Cardiac septum (tissue), 1 donor: ENCODE data around the gene PTDSS2. TPM values are rescaled to one million over a fixed set of nuclear protein-coding genes. Genes with fewer than 3 reads are reported as not detected.
"Not testable (repeated sequence)": the region's sequence is repeated elsewhere in the genome, so short reads cannot be mapped to it uniquely, and the experiment has no call there.

ENCODE experiments used
- DNase-seq: peaks from one replicate; pipeline ENCODE4 v3.0.0-alpha.2; 2020; ENCODE audit warnings: low spot score
- intact Hi-C: fragments of 100-400 bp; cut with DNase I; formaldehyde crosslinking; loops from one replicate; pipeline ENCODE4 v1.14.0; 2022
- total RNA-seq: library from RNA; stranded (reverse); fragmentation: NEBNext Ultra II Directional; extraction: Animal tissue kit (Norgen Biotek cat#: 25700); gene quantifications from one replicate; pipeline ENCODE4 v1.2.1, GENCODE V29; 2021
- donor health status: DM: no; HTN: no; CAD: no.

Gene PTDSS2
- total RNA-seq, 1 donor from 2014 or later: 24.9 TPM

- intact Hi-C loops: no loop called here
- no peak for DNase-seq
These were observed 21.8 kb upstream of the PTDSS2 start for GRCh38 chr11:428295-428694.

DNA sequence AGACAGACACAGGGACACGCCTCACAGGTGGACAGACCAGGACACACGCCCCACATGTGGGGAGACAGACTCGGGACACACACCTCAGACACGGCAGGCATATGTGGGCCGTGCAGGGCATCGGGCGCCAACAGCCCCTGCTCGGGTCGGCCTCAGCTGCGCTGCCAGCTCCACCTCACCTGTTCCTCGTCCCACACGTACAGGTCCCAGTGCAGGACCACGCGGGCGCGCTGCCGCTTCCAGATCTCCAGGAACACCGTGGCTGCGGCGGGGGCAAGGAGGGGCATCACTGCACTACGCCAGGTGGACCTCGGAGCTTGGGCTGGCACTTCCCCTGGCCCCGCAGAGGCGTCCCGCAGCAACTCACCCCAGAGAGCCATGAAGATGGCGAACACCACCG, 20.7 kb upstream of the PTDSS2 start:
- no peak for DNase-seq
- intact Hi-C loops: no loop called here

DNA sequence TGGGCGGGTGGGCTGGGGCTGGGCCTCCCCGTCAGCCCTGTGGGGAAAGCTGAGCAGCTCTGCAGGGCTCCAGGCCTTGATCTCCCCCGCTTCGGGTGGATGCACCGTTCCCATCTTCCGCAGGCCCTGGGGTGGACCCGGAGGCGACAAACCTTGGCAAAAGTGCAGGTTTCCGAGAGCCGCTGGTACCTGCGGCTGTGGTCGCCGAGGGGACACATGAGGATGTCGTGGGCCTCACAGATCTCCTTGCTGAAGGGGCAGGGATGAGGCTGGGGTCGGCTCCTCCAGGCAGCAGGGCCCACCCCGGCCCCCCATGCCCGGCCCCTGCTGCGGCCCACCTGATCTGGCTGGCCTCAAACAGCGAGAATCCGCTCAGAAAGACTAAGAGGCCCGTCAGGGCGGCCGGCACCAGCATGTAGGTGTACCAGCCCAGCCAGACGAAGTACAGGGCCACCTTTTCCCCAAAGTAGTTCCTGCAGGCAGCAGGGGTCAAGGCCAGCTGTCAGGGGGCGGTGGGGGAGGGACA, 20.1 kb upstream of the PTDSS2 start:
- no peak for DNase-seq
- intact Hi-C loops: no loop called here

- intact Hi-C loops: no loop called here
- no peak for DNase-seq
These were observed 18.2 kb upstream of the PTDSS2 start for GRCh38 chr11:431921-432320.

DNA sequence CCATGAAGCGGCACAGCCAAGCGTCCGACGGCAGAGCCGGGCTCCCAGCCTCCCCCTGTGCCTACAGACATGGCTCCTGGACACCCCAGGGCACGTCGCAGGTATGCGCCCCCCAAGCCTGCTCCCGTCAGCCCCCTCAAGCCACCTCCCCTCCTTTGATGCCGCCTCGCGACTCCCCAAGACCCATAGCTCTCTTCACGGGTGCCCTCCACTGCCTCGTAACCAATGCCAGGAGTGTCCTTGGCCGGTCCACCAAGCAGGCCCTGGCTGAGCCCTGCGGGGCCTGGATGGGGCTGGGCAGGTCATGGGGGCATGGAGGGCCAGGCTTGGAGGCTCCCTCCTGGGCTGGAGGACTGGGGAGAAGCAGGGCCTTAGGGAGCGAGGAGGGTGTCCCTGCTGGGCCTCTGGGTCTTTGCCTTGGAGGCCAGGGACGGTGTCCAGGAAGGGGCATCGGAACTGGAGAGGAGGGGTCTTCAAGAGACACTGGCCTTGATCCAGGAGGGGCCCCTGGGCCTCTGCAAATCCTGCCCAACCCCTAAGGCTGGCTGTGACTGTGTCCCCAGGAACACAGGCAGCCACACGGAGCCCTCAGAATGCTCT, 17.5 kb upstream of the PTDSS2 start:
- intact Hi-C loops: no loop called here
- no peak for DNase-seq

DNA sequence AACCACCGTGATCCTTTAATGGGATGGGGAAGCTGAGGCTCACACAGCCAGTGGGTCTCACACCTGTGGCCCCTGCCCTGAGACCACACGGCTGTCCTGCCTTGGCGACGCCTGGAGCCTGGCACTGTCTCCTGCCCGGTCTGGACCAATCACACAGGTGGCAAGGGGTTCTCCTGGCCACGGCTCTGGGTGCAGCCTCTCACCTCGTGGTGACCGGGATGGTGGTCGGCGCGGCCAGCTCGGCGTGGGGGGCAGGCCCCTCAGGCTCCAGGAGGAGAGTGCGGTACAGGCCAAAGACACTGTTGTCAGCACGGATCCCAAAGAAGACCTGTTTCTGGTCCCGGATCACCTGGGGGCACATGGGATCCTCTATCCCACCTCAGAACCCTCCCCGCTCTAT, 17.0 kb upstream of the PTDSS2 start:
- intact Hi-C loops: no loop called here
- DNase-seq: no peak

- intact Hi-C loops: no loop called here
- no peak for DNase-seq
These were observed 16.4 kb upstream of the PTDSS2 start for GRCh38 chr11:433641-434040.

GRCh38 chr11:434496-434895, 15.6 kb upstream of the PTDSS2 start:
- intact Hi-C loops: no loop called here
- DNase-seq: no peak

GRCh38 chr11:434999-435740, 14.9 kb upstream of the PTDSS2 start:
- intact Hi-C loops, DNase-seq: not testable (repeated sequence)

- DNase-seq: no peak
- intact Hi-C loops: no loop called here
These were observed 12.7 kb upstream of the PTDSS2 start for GRCh38 chr11:437228-437870.

- intact Hi-C loops: no loop called here
- DNase-seq: no peak
These were observed 11.8 kb upstream of the PTDSS2 start for GRCh38 chr11:438101-438844.

DNA sequence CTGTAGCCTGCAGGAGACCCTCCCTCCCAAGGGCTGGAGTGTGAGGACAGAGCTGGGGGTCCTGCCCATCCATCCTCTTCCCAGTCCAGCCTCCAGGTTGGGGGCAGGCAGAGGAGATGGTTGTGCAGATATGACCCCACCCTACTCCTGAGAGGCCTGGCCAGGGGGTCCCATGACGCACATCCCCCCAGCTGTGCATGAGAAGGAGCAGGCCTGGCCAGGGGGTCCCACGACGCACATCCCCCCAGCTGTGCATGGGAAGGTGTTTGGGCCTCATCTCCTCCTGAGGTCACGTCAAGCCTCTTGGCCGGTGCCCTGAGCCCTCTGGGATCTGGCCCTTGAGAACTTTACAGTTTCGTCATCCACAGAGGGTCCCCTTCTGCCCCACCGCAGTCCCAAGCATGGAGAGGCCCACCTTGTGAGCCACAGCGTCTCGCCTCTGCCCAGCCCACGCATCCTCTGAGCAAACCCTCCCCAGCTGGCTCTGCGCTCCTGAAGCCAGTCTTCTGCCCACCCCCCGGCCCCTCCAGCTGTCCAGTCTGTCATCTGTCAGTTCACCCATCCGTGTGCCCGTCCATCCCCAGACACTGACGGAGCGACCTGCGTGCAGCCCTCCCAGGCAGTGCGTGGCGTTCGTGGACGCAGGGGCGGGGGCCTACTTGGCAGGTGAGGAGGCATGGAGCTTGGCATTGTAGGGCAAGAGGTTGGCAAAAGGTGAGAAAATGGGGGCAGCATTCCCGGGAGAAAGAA, 10.6 kb upstream of the PTDSS2 start:
- DNase-seq: no peak
- intact Hi-C loops: no loop called here

- intact Hi-C loops: no loop called here
- DNase-seq: no peak
These were observed 9.7 kb upstream of the PTDSS2 start for GRCh38 chr11:440065-441042.

DNA sequence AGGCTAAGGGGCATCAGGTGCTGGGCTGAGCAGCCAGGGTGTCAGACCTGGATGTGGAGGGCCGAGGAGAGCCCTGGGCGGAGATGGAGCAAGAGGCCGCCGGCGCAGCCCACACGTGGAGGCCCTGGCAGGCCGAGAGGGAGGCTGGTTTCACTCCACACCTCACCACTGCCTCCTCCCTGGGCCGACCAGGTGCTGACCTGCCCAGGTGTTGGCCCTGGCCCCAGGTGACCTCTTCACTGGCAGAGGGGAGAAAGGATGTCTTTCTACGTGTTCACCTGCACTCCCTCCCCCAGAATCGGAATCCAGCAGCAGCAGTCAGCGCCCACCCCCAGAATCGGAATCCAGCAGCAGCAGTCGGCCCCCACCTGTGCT, 9.0 kb upstream of the PTDSS2 start:
- no peak for DNase-seq
- intact Hi-C loops: no loop called here

GRCh38 chr11:441418-442274, 8.4 kb upstream of the PTDSS2 start, which contains the start of gene ANO9:
Gene ANO9, minus strand, starts transcription at chr11:442011. Its CDS starts 85 bp downstream, at chr11:441926.
- DNase-seq: no peak
- intact Hi-C loops: no loop called here

DNA sequence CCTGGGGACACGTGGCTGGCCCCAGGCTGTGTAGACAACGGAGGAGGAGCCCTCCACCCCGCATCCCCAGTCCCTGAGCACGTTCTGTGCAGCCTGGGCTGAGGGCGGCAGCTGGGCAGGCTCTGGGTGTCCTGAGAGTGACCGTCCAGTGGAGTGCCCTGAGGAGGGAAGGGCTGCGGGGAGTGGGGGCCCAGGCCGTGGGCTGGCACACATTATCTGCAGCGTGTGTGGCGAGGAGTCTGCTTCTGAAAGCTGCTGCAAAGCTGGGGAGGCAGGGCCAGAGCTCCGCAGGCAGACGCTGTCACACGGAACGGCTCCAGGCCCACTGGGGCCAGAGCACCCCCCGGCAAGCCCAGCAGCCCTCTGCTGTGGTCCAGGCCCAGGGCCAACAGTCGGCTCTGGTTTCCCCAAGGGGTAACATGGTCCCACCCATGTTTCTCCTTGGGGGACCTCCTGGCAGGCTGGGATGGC, 7.4 kb upstream of the PTDSS2 start:
- intact Hi-C loops: no loop called here
- no peak for DNase-seq

GRCh38 chr11:443542-444199, 6.4 kb upstream of the PTDSS2 start:
- no peak for DNase-seq

More at GRCh38 chr11:443542-444199, 6.4 kb upstream of the PTDSS2 start:
- intact Hi-C loops: no loop called here
